ENCODE results near the gene FOXP1.
A peak's percentile ranks its signal among the peaks of the same experiment; 100 is the strongest.

The FOXP1 gene

GRCh38 chr3:71061037-71061436 lies 522.5 kb downstream of the FOXP1 start:
- Histone ChIP-seq H2BK120ac (ENCODE audit: insufficient read depth, low read length, poor library complexity) (no peak overlapping the region), H4K8ac (ENCODE audit: low read depth, low read length) (no peak overlapping the region), H3K4me3 (ENCODE audit: low read depth, low read length) (no peak overlapping the region), H4K12ac (ENCODE audit: low read depth, low read length) (no peak overlapping the region), H3K4ac (ENCODE audit: low read depth, low read length) (no peak overlapping the region), H3K36me3 (ENCODE audit: control insufficient read depth in 1 of 2, insufficient read depth in 2 of 2, low read length in 2 of 2) (no peaks in the 10 kb centered on the region), H3K27ac (ENCODE audit: low read depth, low read length) (no peak overlapping the region), H3K14ac (ENCODE audit: low read length) (no peak overlapping the region), H2AFZ (ENCODE audit: insufficient read depth, low read length, poor library complexity) (no peak overlapping the region), H2BK5ac (ENCODE audit: low read depth, low read length, poor library complexity) (no peak overlapping the region), H4K91ac (ENCODE audit: low read depth, low read length) (no peak overlapping the region), H3K9me3 (ENCODE audit: insufficient read depth, low read depth, low read length) (no peaks in the 10 kb centered on the region), H3K27me3 (ENCODE audit: insufficient read depth, low read length) (no peaks in the 10 kb centered on the region), H2AK5ac (ENCODE audit: low read length) (no peak overlapping the region), H3K79me1 (ENCODE audit: low read length) (peaks cover 6% of the 10 kb centered on the region), H3K9ac (ENCODE audit: low read length) (no peak overlapping the region), H3K18ac (ENCODE audit: low read length) (no peak overlapping the region), H2BK12ac (ENCODE audit: low read length) (no peak overlapping the region), H3K4me1 (ENCODE audit: control insufficient read depth in 1 of 2, insufficient read depth in 2 of 2, low read length in 2 of 2) (peaks cover 0 to 8% of the 10 kb centered on the region in 2 experiments), H3K23ac (ENCODE audit: low read length) (no peak overlapping the region), H3K79me2 (ENCODE audit: control insufficient read depth, insufficient read depth, low read length, poor library complexity) (no peaks in the 10 kb centered on the region), H3K4me2 (ENCODE audit: low read length) (no peak overlapping the region)
- no CpG with 5 or more reads among the region's 4 CpGs for WGBS (ENCODE audit: extremely low coverage, insufficient coverage, insufficient read length)
- no peak for DNase-seq

DNA sequence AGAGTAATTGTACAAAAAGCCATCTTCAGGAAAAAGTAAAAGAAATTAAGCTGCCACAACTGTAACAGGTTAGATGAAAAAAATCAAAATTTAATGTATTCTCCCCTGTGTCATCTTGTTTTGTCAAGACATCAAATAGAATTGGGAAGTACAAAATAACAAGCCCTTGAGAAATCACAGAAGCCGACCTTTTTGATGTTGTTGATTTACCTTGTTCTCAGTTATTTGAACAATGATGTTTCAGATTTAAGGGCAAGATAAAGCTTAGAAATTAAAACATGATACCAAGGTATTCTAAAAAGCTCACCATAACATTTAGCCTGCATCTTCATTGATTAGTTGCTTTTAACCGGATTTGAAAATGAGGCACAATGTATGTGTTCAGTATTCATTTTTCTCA lies 523.0 kb downstream of the FOXP1 start:
- H3K27ac ChIP-seq (ENCODE audit: low read depth, low read length): no peak overlapping the region
- DNase-seq: no peak
- H3K27me3 ChIP-seq (ENCODE audit: insufficient read depth, low read length): no peaks in the 10 kb centered on the region
- H2BK12ac ChIP-seq (ENCODE audit: low read length): no peak overlapping the region
- peaks cover 0 to 8% of the 10 kb centered on the region in 2 experiments for H3K4me1 ChIP-seq (ENCODE audit: control insufficient read depth in 1 of 2, insufficient read depth in 2 of 2, low read length in 2 of 2)
- no peak overlapping the region for H3K9ac ChIP-seq (ENCODE audit: low read length)
- no peak overlapping the region for H3K4me3 ChIP-seq (ENCODE audit: low read depth, low read length)
- no peak overlapping the region for H3K4ac ChIP-seq (ENCODE audit: low read depth, low read length)
- no peak overlapping the region for H3K23ac ChIP-seq (ENCODE audit: low read length)
- no peak overlapping the region for H4K8ac ChIP-seq (ENCODE audit: low read depth, low read length)
- no peak overlapping the region for H4K12ac ChIP-seq (ENCODE audit: low read depth, low read length)
- no peak overlapping the region for H2BK5ac ChIP-seq (ENCODE audit: low read depth, low read length, poor library complexity)
- H3K36me3 ChIP-seq (ENCODE audit: control insufficient read depth in 1 of 2, insufficient read depth in 2 of 2, low read length in 2 of 2): no peaks in the 10 kb centered on the region
- H2AK5ac ChIP-seq (ENCODE audit: low read length): no peak overlapping the region
- H3K18ac ChIP-seq (ENCODE audit: low read length): no peak overlapping the region
- no peaks in the 10 kb centered on the region for H3K9me3 ChIP-seq (ENCODE audit: insufficient read depth, low read depth, low read length)
- H3K79me2 ChIP-seq (ENCODE audit: control insufficient read depth, insufficient read depth, low read length, poor library complexity): no peaks in the 10 kb centered on the region
- H3K4me2 ChIP-seq (ENCODE audit: low read length): no peak overlapping the region
- no peak overlapping the region for H2BK120ac ChIP-seq (ENCODE audit: insufficient read depth, low read length, poor library complexity)
- H2AFZ ChIP-seq (ENCODE audit: insufficient read depth, low read length, poor library complexity): no peak overlapping the region
- H3K79me1 ChIP-seq (ENCODE audit: low read length): peaks cover 6% of the 10 kb centered on the region
- H3K14ac ChIP-seq (ENCODE audit: low read length): no peak overlapping the region
- WGBS (ENCODE audit: extremely low coverage, insufficient coverage, insufficient read length): no CpG with 5 or more reads among the region's 2 CpGs
- no peak overlapping the region for H4K91ac ChIP-seq (ENCODE audit: low read depth, low read length)

DNA sequence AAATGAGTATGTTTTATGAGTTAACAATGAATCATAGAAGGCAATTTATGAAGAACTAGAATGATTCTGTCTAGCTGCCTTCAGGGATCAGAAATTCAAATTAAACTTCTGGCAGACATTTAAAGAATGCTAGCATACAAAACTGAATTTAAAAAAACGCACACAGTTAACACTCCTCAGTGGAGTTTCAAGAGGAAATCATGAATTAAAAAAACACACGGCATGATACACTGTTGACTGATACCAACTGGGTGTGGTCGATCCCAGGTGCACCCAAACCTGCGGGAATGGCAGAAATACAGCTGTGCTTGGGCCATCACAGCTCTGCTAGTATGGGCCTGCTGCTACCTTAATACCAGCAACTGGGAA lies 526.0 kb downstream of the FOXP1 start:
- Histone ChIP-seq H3K27me3 (ENCODE audit: insufficient read depth, low read length) (no peaks in the 10 kb centered on the region), H3K18ac (ENCODE audit: low read length) (no peak overlapping the region), H2BK120ac (ENCODE audit: insufficient read depth, low read length, poor library complexity) (peak overlapping the region; percentile 43), H3K23ac (ENCODE audit: low read length) (no peak overlapping the region), H3K9me3 (ENCODE audit: insufficient read depth, low read depth, low read length) (no peaks in the 10 kb centered on the region), H2BK12ac (ENCODE audit: low read length) (no peak overlapping the region), H4K8ac (ENCODE audit: low read depth, low read length) (no peak overlapping the region), H3K4ac (ENCODE audit: low read depth, low read length) (no peak overlapping the region), H3K79me1 (ENCODE audit: low read length) (no peaks in the 10 kb centered on the region), H3K9ac (ENCODE audit: low read length) (no peak overlapping the region), H3K27ac (ENCODE audit: low read depth, low read length) (no peak overlapping the region), H3K79me2 (ENCODE audit: control insufficient read depth, insufficient read depth, low read length, poor library complexity) (no peaks in the 10 kb centered on the region), H3K14ac (ENCODE audit: low read length) (no peak overlapping the region), H3K4me1 (ENCODE audit: control insufficient read depth in 1 of 2, insufficient read depth in 2 of 2, low read length in 2 of 2) (no peaks in the 10 kb centered on the region), H4K12ac (ENCODE audit: low read depth, low read length) (no peak overlapping the region), H2AFZ (ENCODE audit: insufficient read depth, low read length, poor library complexity) (no peak overlapping the region), H4K91ac (ENCODE audit: low read depth, low read length) (no peak overlapping the region), H3K4me3 (ENCODE audit: low read depth, low read length) (no peak overlapping the region), H3K4me2 (ENCODE audit: low read length) (no peak overlapping the region), H3K36me3 (ENCODE audit: control insufficient read depth in 1 of 2, insufficient read depth in 2 of 2, low read length in 2 of 2) (no peaks in the 10 kb centered on the region), H2BK5ac (ENCODE audit: low read depth, low read length, poor library complexity) (no peak overlapping the region), H2AK5ac (ENCODE audit: low read length) (no peak overlapping the region)
- no CpG with 5 or more reads among the region's 4 CpGs for WGBS (ENCODE audit: extremely low coverage, insufficient coverage, insufficient read length)
- DNase-seq: no peak

DNA sequence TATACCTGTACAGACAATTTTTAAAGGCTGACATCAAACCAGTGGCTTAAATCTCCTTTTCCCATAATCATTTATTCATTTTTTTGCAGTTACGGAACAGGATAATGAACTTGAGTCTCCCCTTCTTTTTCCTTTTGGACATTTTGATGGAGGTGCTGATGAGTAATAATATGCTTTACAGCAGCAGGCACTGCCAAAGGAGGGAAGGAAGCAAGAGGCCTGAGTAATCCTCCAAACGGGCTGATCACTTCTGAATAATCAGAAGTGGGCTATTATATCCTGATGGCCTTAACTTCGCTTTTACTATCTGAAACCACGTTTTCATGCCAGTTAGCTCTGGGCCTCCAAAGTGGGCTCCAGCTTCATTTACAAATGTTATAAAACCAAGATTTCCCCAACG lies 527.2 kb downstream of the FOXP1 start:
- Histone ChIP-seq H3K9me3 (ENCODE audit: insufficient read depth, low read depth, low read length) (no peaks in the 10 kb centered on the region), H3K36me3 (ENCODE audit: control insufficient read depth in 1 of 2, insufficient read depth in 2 of 2, low read length in 2 of 2) (no peaks in the 10 kb centered on the region), H2BK12ac (ENCODE audit: low read length) (no peak overlapping the region), H4K8ac (ENCODE audit: low read depth, low read length) (no peak overlapping the region), H3K27ac (ENCODE audit: low read depth, low read length) (no peak overlapping the region), H4K91ac (ENCODE audit: low read depth, low read length) (no peak overlapping the region), H2BK120ac (ENCODE audit: insufficient read depth, low read length, poor library complexity) (no peak overlapping the region), H3K79me1 (ENCODE audit: low read length) (no peaks in the 10 kb centered on the region), H2BK5ac (ENCODE audit: low read depth, low read length, poor library complexity) (no peak overlapping the region), H3K4me3 (ENCODE audit: low read depth, low read length) (no peak overlapping the region), H3K27me3 (ENCODE audit: insufficient read depth, low read length) (no peaks in the 10 kb centered on the region), H3K23ac (ENCODE audit: low read length) (no peak overlapping the region), H2AFZ (ENCODE audit: insufficient read depth, low read length, poor library complexity) (no peak overlapping the region), H3K18ac (ENCODE audit: low read length) (no peak overlapping the region), H3K9ac (ENCODE audit: low read length) (no peak overlapping the region), H3K4me1 (ENCODE audit: control insufficient read depth in 1 of 2, insufficient read depth in 2 of 2, low read length in 2 of 2) (no peaks in the 10 kb centered on the region), H2AK5ac (ENCODE audit: low read length) (no peak overlapping the region), H3K79me2 (ENCODE audit: control insufficient read depth, insufficient read depth, low read length, poor library complexity) (no peaks in the 10 kb centered on the region), H4K12ac (ENCODE audit: low read depth, low read length) (no peak overlapping the region), H3K14ac (ENCODE audit: low read length) (no peak overlapping the region), H3K4me2 (ENCODE audit: low read length) (no peak overlapping the region), H3K4ac (ENCODE audit: low read depth, low read length) (no peak overlapping the region)
- no peak for DNase-seq
- no CpG with 5 or more reads among the region's 5 CpGs for WGBS (ENCODE audit: extremely low coverage, insufficient coverage, insufficient read length)

All from trophoblast cell (in vitro differentiated cells and primary cell).